ENCODE measurements around the gene DHX30. TPM values are rescaled to one million over a fixed set of nuclear protein-coding genes. Genes with fewer than 3 reads are reported as not detected.

DHX30 gene
- total and polyA plus RNA-seq, 2 donors (not counting 1 experiment from before 2014, with no cell fraction given): 27.4 to 47.1 TPM

GRCh38 chr3:47846186-47846879, 43.4 kb downstream of the DHX30 start:
- no peak overlapping the region for H3K27ac ChIP-seq (ENCODE audit: insufficient read depth, low read length)
- no peak for TF ChIP-seq EZH2 (IDR thresholded peaks at IDR 0.05; ENCODE audit: low read length, missing control alignments)
- TF ChIP-seq, protein P1, sequence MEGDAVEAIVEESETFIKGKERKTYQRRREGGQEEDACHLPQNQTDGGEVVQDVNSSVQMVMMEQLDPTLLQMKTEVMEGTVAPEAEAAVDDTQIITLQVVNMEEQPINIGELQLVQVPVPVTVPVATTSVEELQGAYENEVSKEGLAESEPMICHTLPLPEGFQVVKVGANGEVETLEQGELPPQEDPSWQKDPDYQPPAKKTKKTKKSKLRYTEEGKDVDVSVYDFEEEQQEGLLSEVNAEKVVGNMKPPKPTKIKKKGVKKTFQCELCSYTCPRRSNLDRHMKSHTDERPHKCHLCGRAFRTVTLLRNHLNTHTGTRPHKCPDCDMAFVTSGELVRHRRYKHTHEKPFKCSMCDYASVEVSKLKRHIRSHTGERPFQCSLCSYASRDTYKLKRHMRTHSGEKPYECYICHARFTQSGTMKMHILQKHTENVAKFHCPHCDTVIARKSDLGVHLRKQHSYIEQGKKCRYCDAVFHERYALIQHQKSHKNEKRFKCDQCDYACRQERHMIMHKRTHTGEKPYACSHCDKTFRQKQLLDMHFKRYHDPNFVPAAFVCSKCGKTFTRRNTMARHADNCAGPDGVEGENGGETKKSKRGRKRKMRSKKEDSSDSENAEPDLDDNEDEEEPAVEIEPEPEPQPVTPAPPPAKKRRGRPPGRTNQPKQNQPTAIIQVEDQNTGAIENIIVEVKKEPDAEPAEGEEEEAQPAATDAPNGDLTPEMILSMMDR (conservative IDR thresholded peaks at IDR 0.05 in 1 of 2, IDR thresholded peaks at IDR 0.05 in 1 of 2; ENCODE audit: low read depth in 1 of 2, low read length in 2 of 2): no peak
- H3K9me3 ChIP-seq (ENCODE audit: control insufficient read depth, insufficient read depth, low read depth, low read length): no peaks in the 10 kb centered on the region
- H3K36me3 ChIP-seq (ENCODE audit: control insufficient read depth, insufficient read depth, low read length): peaks cover 71% of the 10 kb centered on the region
- no peaks in the 10 kb centered on the region for H3K27me3 ChIP-seq (ENCODE audit: control insufficient read depth, insufficient read depth, low read length)
- H3K9ac ChIP-seq (ENCODE audit: insufficient read depth, low read length): no peak overlapping the region
- no peak overlapping the region for H3K4me3 ChIP-seq (replicated peaks in 1 of 4; ENCODE audit: control extremely low read depth in 1 of 4, insufficient read depth in 1 of 4, low read depth in 3 of 4, low read length in 4 of 4)
- no peaks in the 10 kb centered on the region for H3K79me2 ChIP-seq (ENCODE audit: control insufficient read depth, insufficient read depth, low read length)
- DNase-seq (ENCODE audit: low read depth in 2 of 2): no peak
- no peak overlapping the region for H2AFZ ChIP-seq (ENCODE audit: low read length)
- H4K20me1 ChIP-seq (ENCODE audit: control insufficient read depth, extremely low read depth, insufficient read depth, low read length): no peaks in the 10 kb centered on the region
- H3K4me1 ChIP-seq (ENCODE audit: control insufficient read depth, extremely low read depth, insufficient read depth, low read length): no peaks in the 10 kb centered on the region
- no peak overlapping the region for H3K4me2 ChIP-seq (ENCODE audit: extremely low read depth, insufficient read depth, low read length)

- Histone ChIP-seq H3K36me3 (ENCODE audit: control insufficient read depth, insufficient read depth, low read length) (peaks cover 68% of the 10 kb centered on the region), H2AFZ (ENCODE audit: low read length) (no peak overlapping the region)
- no peak for TF ChIP-seq EZH2 (IDR thresholded peaks at IDR 0.05; ENCODE audit: low read length, missing control alignments)
- TF ChIP-seq, protein P1 (conservative IDR thresholded peaks at IDR 0.05 in 1 of 2, IDR thresholded peaks at IDR 0.05 in 1 of 2; ENCODE audit: low read depth in 1 of 2, low read length in 2 of 2): no peak
These were observed 43.9 kb downstream of the DHX30 start for GRCh38 chr3:47846880-47847248.

GRCh38 chr3:47847260-47847659, 44.3 kb downstream of the DHX30 start:
- Histone ChIP-seq H2AFZ (ENCODE audit: low read length) (no peak overlapping the region), H3K27ac (ENCODE audit: insufficient read depth, low read length) (no peak overlapping the region), H3K9me3 (ENCODE audit: control insufficient read depth, insufficient read depth, low read depth, low read length) (no peaks in the 10 kb centered on the region), H3K79me2 (ENCODE audit: control insufficient read depth, insufficient read depth, low read length) (no peaks in the 10 kb centered on the region), H3K4me1 (ENCODE audit: control insufficient read depth, extremely low read depth, insufficient read depth, low read length) (no peaks in the 10 kb centered on the region), H3K4me3 (replicated peaks in 1 of 4; ENCODE audit: control extremely low read depth in 1 of 4, insufficient read depth in 1 of 4, low read depth in 3 of 4, low read length in 4 of 4) (no peak overlapping the region), H3K9ac (ENCODE audit: insufficient read depth, low read length) (no peak overlapping the region), H4K20me1 (ENCODE audit: control insufficient read depth, extremely low read depth, insufficient read depth, low read length) (no peaks in the 10 kb centered on the region), H3K36me3 (ENCODE audit: control insufficient read depth, insufficient read depth, low read length) (peaks cover 70% of the 10 kb centered on the region), H3K4me2 (ENCODE audit: extremely low read depth, insufficient read depth, low read length) (no peak overlapping the region), H3K27me3 (ENCODE audit: control insufficient read depth, insufficient read depth, low read length) (no peaks in the 10 kb centered on the region)
- no peak for TF ChIP-seq EZH2 (IDR thresholded peaks at IDR 0.05; ENCODE audit: low read length, missing control alignments)
- TF ChIP-seq, protein P1 (conservative IDR thresholded peaks at IDR 0.05 in 1 of 2, IDR thresholded peaks at IDR 0.05 in 1 of 2; ENCODE audit: low read depth in 1 of 2, low read length in 2 of 2): no peak
- no peak for DNase-seq (ENCODE audit: low read depth in 2 of 2)

More at GRCh38 chr3:47846880-47847248, 43.9 kb downstream of the DHX30 start:
- Histone ChIP-seq H3K79me2 (ENCODE audit: control insufficient read depth, insufficient read depth, low read length) (no peaks in the 10 kb centered on the region), H3K27ac (ENCODE audit: insufficient read depth, low read length) (no peak overlapping the region), H4K20me1 (ENCODE audit: control insufficient read depth, extremely low read depth, insufficient read depth, low read length) (no peaks in the 10 kb centered on the region), H3K4me2 (ENCODE audit: extremely low read depth, insufficient read depth, low read length) (no peak overlapping the region), H3K9me3 (ENCODE audit: control insufficient read depth, insufficient read depth, low read depth, low read length) (no peaks in the 10 kb centered on the region), H3K4me1 (ENCODE audit: control insufficient read depth, extremely low read depth, insufficient read depth, low read length) (no peaks in the 10 kb centered on the region), H3K9ac (ENCODE audit: insufficient read depth, low read length) (no peak overlapping the region), H3K4me3 (replicated peaks in 1 of 4; ENCODE audit: control extremely low read depth in 1 of 4, insufficient read depth in 1 of 4, low read depth in 3 of 4, low read length in 4 of 4) (no peak overlapping the region), H3K27me3 (ENCODE audit: control insufficient read depth, insufficient read depth, low read length) (no peaks in the 10 kb centered on the region)
- DNase-seq (ENCODE audit: low read depth in 2 of 2): no peak

Data from fibroblast of lung (primary cell).